SK-N-SH (cell line): ENCODE results near the gene GPX2. TPM values are rescaled to one million over a fixed set of nuclear protein-coding genes. Genes with fewer than 3 reads are reported as not detected.

ENCODE experiments used
- CTCF ChIA-PET: fragments of 300-600, 350-600 bp; formaldehyde crosslinking; extraction: SDS; loops from one replicate; lab custom pipeline; 2021; lab: Yijun Ruan, JAX
- POLR2A ChIA-PET: fragments of 350-600 bp; sonication (Branson Sonifier 250); formaldehyde crosslinking; extraction: SDS; loops from one replicate; lab custom pipeline; 2020; ENCODE audit warnings: antibody characterized with exemption, inconsistent platforms; lab: Yijun Ruan, JAX
- DNase-seq: peaks from one replicate; pipeline ENCODE4 v3.0.0; 2012
- H2AFZ ChIP-seq: fragments of 200-600 bp; sonication (generic); 2 replicates; pipeline ENCODE4 v1.8.1; 2016; ENCODE audit warnings: antibody characterized with exemption, mild to moderate bottlenecking, low read depth
- H3F3A ChIP-seq: fragments of 200-600 bp; sonication (generic); replicated peaks from 2 replicates; pipeline ENCODE3; 2016; ENCODE audit warnings: antibody characterized with exemption, mild to moderate bottlenecking; ENCODE audit not compliant: insufficient read depth
- H3K27ac ChIP-seq, 2 experiments: fragments of 200-500 bp in 1 of 2; fragments of 200-600 bp in 1 of 2; sonication (Bioruptor generic) in 1 of 2; sonication (generic), shearing (Covaris generic) in 1 of 2; 2 replicates each; pipeline versions ENCODE4 v1.5.1 to v1.6.1; 2014 to 2016; ENCODE audit warnings: low read depth in 2 of 2, inconsistent platforms in 1 of 2, low read length in 1 of 2, mild to moderate bottlenecking in 1 of 2, mixed read lengths in 1 of 2
- H3K27me3 ChIP-seq: fragments of 200-600 bp; sonication (generic), shearing (Covaris generic); 2 replicates; pipeline ENCODE4 v1.6.1; 2016; ENCODE audit warnings: mixed run types; ENCODE audit not compliant: insufficient read depth
- H3K36me3 ChIP-seq, 2 experiments: fragments of 200-500 bp in 1 of 2; fragments of 200-600 bp in 1 of 2; sonication (Bioruptor generic) in 1 of 2; sonication (generic) in 1 of 2; replicated peaks in 1 of 2; 2 replicates each; pipeline versions ENCODE3 to v1.5.1; 2014 to 2016; ENCODE audit warnings: low read length in 1 of 2, mild to moderate bottlenecking in 1 of 2; ENCODE audit not compliant: insufficient read depth in 2 of 2, control insufficient read depth in 1 of 2
- H3K4me1 ChIP-seq, 2 experiments: fragments of 200-500 bp in 1 of 2; fragments of 200-600 bp in 1 of 2; sonication (Bioruptor generic) in 1 of 2; sonication (generic), shearing (Covaris generic) in 1 of 2; 2 replicates each; pipeline versions ENCODE4 v1.5.1 to v1.6.1; 2014 to 2016; ENCODE audit warnings: low read depth in 1 of 2, low read length in 1 of 2, mixed run types in 1 of 2; ENCODE audit not compliant: insufficient read depth in 2 of 2, control insufficient read depth in 1 of 2
- H3K4me2 ChIP-seq: fragments of 200-600 bp; sonication (generic), shearing (Covaris generic); 2 replicates; pipeline ENCODE4 v1.6.1; 2017; ENCODE audit warnings: mixed run types
- H3K4me3 ChIP-seq, 2 experiments: fragments of 200-500 bp in 1 of 2; fragments of 200-600 bp in 1 of 2; sonication (Bioruptor generic) in 1 of 2; sonication (generic), shearing (Covaris generic) in 1 of 2; 2 replicates each; pipeline versions ENCODE4 v1.5.1 to v1.8.1; 2014 to 2016; ENCODE audit warnings: low read depth in 2 of 2, inconsistent platforms in 1 of 2, low read length in 1 of 2, mild to moderate bottlenecking in 1 of 2, mixed read lengths in 1 of 2, moderate library complexity in 1 of 2
- H3K79me2 ChIP-seq: fragments of 200-600 bp; sonication (generic); 2 replicates; pipeline ENCODE4 v1.8.1; 2017; ENCODE audit warnings: mild to moderate bottlenecking; ENCODE audit not compliant: insufficient read depth
- H3K9ac ChIP-seq: fragments of 200-600 bp; sonication (generic); 2 replicates; pipeline ENCODE4 v1.6.1; 2017; ENCODE audit warnings: mixed run types
- H3K9me2 ChIP-seq: fragments of 200-600 bp; sonication (generic); 2 replicates; pipeline ENCODE4 v1.6.1; 2017; ENCODE audit warnings: mixed run types
- H3K9me3 ChIP-seq: fragments of 200-600 bp; sonication (generic); 2 replicates; pipeline ENCODE4 v1.6.1; 2017; ENCODE audit warnings: mixed run types, mild to moderate bottlenecking, moderate library complexity
- H4K20me1 ChIP-seq: fragments of 200-600 bp; sonication (generic); 2 replicates; pipeline ENCODE4 v1.6.1; 2017; ENCODE audit warnings: mild to moderate bottlenecking, mixed run types; ENCODE audit not compliant: insufficient read depth
- CHD2 ChIP-seq: fragments of 150-350 bp; IDR thresholded peaks from 2 replicates; pipeline ENCODE4 v1.6.1; 2018; ENCODE audit warnings: low read length; ENCODE audit not compliant: partially characterized antibody
- ELF1 ChIP-seq: IDR thresholded peaks from 2 replicates; pipeline ENCODE4 v1.4.0; 2012
- FOSL2 ChIP-seq: IDR thresholded peaks from 2 replicates; pipeline ENCODE4 v1.4.0; 2012; ENCODE audit warnings: low read depth, mild to moderate bottlenecking, moderate library complexity, borderline replicate concordance
- FOXJ3 ChIP-seq: sonication (generic); formaldehyde crosslinking; IDR thresholded peaks from 2 replicates; pipeline ENCODE4 v1.5.1; 2020; ENCODE audit warnings: mild to moderate bottlenecking, missing genetic modification reagents
- FOXM1 ChIP-seq: IDR thresholded peaks from 2 replicates; pipeline ENCODE4 v1.4.0; 2012; ENCODE audit warnings: low read depth, mild to moderate bottlenecking
- GABPA ChIP-seq: IDR thresholded peaks from 2 replicates; pipeline ENCODE4 v1.4.0; 2012; ENCODE audit warnings: low read depth, mild to moderate bottlenecking
- JUND ChIP-seq: IDR thresholded peaks from 2 replicates; pipeline ENCODE4 v1.4.0; 2012
- MEF2A ChIP-seq: IDR thresholded peaks from 2 replicates; pipeline ENCODE4 v1.4.0; 2012; ENCODE audit warnings: low read depth, borderline replicate concordance
- MXI1 ChIP-seq: IDR thresholded peaks from 2 replicates; pipeline ENCODE4 v1.6.1; 2012; ENCODE audit warnings: mild to moderate bottlenecking, low read depth, low read length, improper control_type of control experiment
- NFIC ChIP-seq: IDR thresholded peaks from 2 replicates; pipeline ENCODE4 v1.4.0; 2012; ENCODE audit warnings: borderline replicate concordance
- POLR2AphosphoS5 ChIP-seq: IDR thresholded peaks from 2 replicates; pipeline ENCODE4 v1.6.1; 2012; ENCODE audit warnings: low read depth, low read length
- RFX5 ChIP-seq: IDR thresholded peaks from 2 replicates; pipeline ENCODE4 v1.6.1; 2012; ENCODE audit warnings: mild to moderate bottlenecking, improper control_type of control experiment, low read length
- RXRA ChIP-seq: IDR thresholded peaks from 2 replicates; pipeline ENCODE4 v1.4.0; 2012; ENCODE audit warnings: low read depth, mild to moderate bottlenecking, borderline replicate concordance
- TAF1 ChIP-seq: IDR thresholded peaks from 2 replicates; pipeline ENCODE4 v1.6.1; 2012; ENCODE audit warnings: low read depth, mild to moderate bottlenecking, low read length, moderate library complexity, borderline replicate concordance
- TCF12 ChIP-seq: IDR thresholded peaks from 2 replicates; pipeline ENCODE4 v1.4.0; 2012
- TEAD4 ChIP-seq: IDR thresholded peaks from 2 replicates; pipeline ENCODE4 v1.4.0; 2012; ENCODE audit warnings: mild to moderate bottlenecking, borderline replicate concordance; ENCODE audit not compliant: insufficient read depth
- WGBS: methylation state at CpG from one replicate; pipeline ENCODE4 v1.1.6; 2017; ENCODE audit warnings: low lambda C conversion rate; 5-methylcytosine and 5-hydroxymethylcytosine counted together
- polyA plus RNA-seq, 3 experiments: library from polyadenylated mRNA; depleted of rRNA; stranded (reverse); fragments of >200 nt; gene quantifications; 2 replicates each; pipeline ENCODE4 v1.2.3, GENCODE V29; 2012
- TF ChIP-seq, protein P1 (sequence below): fragments of 150-350 bp; IDR thresholded peaks from 2 replicates; pipeline ENCODE4 v1.6.1; 2017; ENCODE audit warnings: antibody characterized with exemption, low read length, low read depth, borderline replicate concordance
- TF ChIP-seq, protein P2 (sequence below): IDR thresholded peaks from 2 replicates; pipeline ENCODE4 v1.4.0; 2012; ENCODE audit warnings: low read depth, borderline replicate concordance
- TF ChIP-seq, protein P3 (sequence below): IDR thresholded peaks from 2 replicates; pipeline ENCODE4 v1.4.0; 2012; ENCODE audit warnings: low read depth

The GPX2 gene
- polyA plus RNA-seq (2012; rRNA removed), result not detected in 2 replicates
- not detected in 2 replicates for polyA plus RNA-seq (2012; cell fraction: cytosol; rRNA removed)
- polyA plus RNA-seq (2012; cell fraction: nucleus; rRNA removed), result not detected in 2 replicates

DNA sequence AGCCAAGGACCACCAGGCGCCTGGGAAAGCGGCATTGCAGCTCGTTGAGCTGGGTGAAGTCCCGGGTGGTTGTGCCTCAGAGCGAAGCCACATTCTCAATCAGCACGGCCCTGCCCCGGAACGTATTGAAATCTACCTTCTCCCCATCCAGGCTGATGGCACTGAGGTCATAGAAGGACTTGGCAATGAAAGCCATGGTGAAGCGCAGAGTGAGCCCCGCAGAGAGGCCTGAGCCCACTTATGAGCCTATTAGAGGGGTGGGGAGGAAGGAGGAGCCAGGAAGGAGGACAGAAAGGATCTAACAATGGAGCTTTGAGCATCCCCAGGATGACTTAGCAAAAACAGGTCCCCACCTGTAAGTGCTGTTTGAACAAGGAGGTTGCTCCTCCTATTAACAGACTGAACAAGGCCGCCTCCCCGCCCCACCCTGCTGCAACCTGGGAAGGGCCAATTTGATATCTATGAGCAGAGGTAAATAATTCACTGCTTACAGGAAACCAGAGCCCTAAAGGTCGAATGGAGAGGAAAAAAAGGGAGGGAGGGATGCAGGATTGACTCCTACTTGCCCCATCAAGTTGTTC is at the start of gene GPX2:
GPX2 (minus strand) TSS at position 215 of the 581 bp plus-strand sequence; CDS start at position 196, 19 bp downstream.
- Histone ChIP-seq H3K4me1 (no peaks in the 10 kb centered on the region), H3K9me2 (no peaks in the 10 kb centered on the region), H3K9me3 (no peaks in the 10 kb centered on the region), H2AFZ (no peak within 1 kb of the TSS), H3K4me3 (no peak within 1 kb of the TSS), H3K4me2 (no peak within 1 kb of the TSS), H3K9ac (no peak within 1 kb of the TSS), H3K27ac (no peak within 1 kb of the TSS), H4K20me1 (no peaks in the 10 kb centered on the region), H3K27me3 (no peaks in the 10 kb centered on the region), H3K36me3 (peaks cover 0 to 23% of the 10 kb centered on the region in 2 experiments), H3F3A (no peaks in the 10 kb centered on the region), H3K79me2 (no peaks in the 10 kb centered on the region)
- POLR2A ChIA-PET, result no interaction called here
- no peak for DNase-seq
- 83% methylated on average over 13 of the region's 13 CpGs for WGBS
- TF ChIP-seq FOXM1 (no peak), TAF1 (no peak), TEAD4 (no peak), JUND (no peak), ELF1 (no peak), CHD2 (no peak), NFIC (no peak), GABPA (no peak), MEF2A (no peak), TCF12 (no peak), POLR2AphosphoS5 (no peak), FOSL2 (no peak), FOXJ3 (CRISPR knock-in tag) (no peak), MXI1 (no peak), RXRA (no peak), RFX5 (no peak)
- TF ChIP-seq, protein P1, sequence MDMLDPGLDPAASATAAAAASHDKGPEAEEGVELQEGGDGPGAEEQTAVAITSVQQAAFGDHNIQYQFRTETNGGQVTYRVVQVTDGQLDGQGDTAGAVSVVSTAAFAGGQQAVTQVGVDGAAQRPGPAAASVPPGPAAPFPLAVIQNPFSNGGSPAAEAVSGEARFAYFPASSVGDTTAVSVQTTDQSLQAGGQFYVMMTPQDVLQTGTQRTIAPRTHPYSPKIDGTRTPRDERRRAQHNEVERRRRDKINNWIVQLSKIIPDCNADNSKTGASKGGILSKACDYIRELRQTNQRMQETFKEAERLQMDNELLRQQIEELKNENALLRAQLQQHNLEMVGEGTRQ, result no peak
- TF ChIP-seq, protein P2, sequence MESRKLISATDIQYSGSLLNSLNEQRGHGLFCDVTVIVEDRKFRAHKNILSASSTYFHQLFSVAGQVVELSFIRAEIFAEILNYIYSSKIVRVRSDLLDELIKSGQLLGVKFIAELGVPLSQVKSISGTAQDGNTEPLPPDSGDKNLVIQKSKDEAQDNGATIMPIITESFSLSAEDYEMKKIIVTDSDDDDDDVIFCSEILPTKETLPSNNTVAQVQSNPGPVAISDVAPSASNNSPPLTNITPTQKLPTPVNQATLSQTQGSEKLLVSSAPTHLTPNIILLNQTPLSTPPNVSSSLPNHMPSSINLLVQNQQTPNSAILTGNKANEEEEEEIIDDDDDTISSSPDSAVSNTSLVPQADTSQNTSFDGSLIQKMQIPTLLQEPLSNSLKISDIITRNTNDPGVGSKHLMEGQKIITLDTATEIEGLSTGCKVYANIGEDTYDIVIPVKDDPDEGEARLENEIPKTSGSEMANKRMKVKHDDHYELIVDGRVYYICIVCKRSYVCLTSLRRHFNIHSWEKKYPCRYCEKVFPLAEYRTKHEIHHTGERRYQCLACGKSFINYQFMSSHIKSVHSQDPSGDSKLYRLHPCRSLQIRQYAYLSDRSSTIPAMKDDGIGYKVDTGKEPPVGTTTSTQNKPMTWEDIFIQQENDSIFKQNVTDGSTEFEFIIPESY, result no peak
- TF ChIP-seq, protein P3, sequence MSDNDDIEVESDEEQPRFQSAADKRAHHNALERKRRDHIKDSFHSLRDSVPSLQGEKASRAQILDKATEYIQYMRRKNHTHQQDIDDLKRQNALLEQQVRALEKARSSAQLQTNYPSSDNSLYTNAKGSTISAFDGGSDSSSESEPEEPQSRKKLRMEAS, result no peak
- CTCF ChIA-PET, result interaction anchor here (0.9 kb wide), 1 partner anchor 51 kb away, joined by 4 read pairs; no protein-coding TSS in a partner anchor
